OCI-LY3 (cell line): ENCODE data around the gene PNLDC1.

Experiments used
- EZH2phosphoT487 ChIP-seq: fragments of 200-600 bp; shearing (Covaris generic); IDR thresholded peaks from 2 replicates; pipeline ENCODE4 v1.6.1; 2018; ENCODE audit warnings: antibody characterized with exemption, mixed run types, low read depth
- TF ChIP-seq, protein P1 (sequence below): fragments of 200-600, 300-600 bp; sonication (generic); IDR thresholded peaks from 2 replicates; pipeline ENCODE4 v1.5.1; 2014; ENCODE audit warnings: antibody characterized with exemption, low read length, low read depth

DNA sequence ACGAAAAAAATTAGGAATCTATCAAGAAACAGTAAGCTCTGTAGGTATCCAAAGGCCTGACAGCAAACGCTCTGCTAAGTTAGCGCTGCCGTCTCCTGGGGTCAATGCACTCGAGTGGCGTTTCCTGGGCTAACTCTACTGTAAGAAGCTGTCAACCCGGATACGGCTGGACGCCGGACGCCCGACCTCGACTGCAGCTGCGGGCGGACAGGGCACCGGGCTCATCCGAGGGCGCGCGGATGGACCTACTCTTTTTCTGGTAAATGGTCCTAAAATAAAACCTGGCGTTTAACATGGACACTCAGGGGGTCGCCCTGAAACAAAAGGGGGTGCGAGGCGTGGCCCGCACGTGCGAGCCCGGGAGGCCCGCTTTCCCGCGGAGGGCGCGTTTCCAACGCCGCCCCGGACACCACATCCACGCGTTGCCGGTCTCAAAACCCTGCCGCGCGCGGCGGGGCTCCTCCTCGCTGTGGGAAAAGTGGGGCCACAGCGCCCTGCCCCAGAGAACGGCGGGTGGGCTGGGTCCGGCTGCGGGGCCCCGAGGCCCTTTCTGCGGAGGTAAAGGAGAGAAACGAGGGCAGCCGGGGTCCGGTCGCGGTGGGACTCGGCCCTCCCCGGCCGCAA, 11.2 kb upstream of the PNLDC1 start:
- TF ChIP-seq, protein P1, sequence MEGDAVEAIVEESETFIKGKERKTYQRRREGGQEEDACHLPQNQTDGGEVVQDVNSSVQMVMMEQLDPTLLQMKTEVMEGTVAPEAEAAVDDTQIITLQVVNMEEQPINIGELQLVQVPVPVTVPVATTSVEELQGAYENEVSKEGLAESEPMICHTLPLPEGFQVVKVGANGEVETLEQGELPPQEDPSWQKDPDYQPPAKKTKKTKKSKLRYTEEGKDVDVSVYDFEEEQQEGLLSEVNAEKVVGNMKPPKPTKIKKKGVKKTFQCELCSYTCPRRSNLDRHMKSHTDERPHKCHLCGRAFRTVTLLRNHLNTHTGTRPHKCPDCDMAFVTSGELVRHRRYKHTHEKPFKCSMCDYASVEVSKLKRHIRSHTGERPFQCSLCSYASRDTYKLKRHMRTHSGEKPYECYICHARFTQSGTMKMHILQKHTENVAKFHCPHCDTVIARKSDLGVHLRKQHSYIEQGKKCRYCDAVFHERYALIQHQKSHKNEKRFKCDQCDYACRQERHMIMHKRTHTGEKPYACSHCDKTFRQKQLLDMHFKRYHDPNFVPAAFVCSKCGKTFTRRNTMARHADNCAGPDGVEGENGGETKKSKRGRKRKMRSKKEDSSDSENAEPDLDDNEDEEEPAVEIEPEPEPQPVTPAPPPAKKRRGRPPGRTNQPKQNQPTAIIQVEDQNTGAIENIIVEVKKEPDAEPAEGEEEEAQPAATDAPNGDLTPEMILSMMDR = no peak
- TF ChIP-seq EZH2phosphoT487 = no peak
